ENCODE measurements around the gene CAMK2D. TPM values are rescaled to one million over a fixed set of nuclear protein-coding genes. Genes with fewer than 3 reads are reported as not detected.

CAMK2D gene
- total and polyA plus RNA-seq, 7 donors: 24.3 to 78.1 (median 54.0) TPM

GRCh38 chr4:113505044-113505443 lies 256.5 kb downstream of the CAMK2D start:
- peaks cover 0 to 15% (median 1%) of the 10 kb centered on the region in 4 donors for H3K36me3 ChIP-seq
- no peak overlapping the region for H3K27ac ChIP-seq
- intact Hi-C loops (cut with DNase I): no loop called here
- H3K27me3 ChIP-seq: no peaks in the 10 kb centered on the region
- 95 to 96% methylated on average over 5 of the region's 5 CpGs for WGBS, 2 donors
- H3K9me3 ChIP-seq: no peaks in the 10 kb centered on the region
- DNase-seq: no peak
- no peak overlapping the region for H3K4me3 ChIP-seq
- H3K4me1 ChIP-seq: peaks cover 0 to 3% (median under 1%) of the 10 kb centered on the region in 4 donors
- TF ChIP-seq POLR2A (IDR thresholded peaks at IDR 0.05) (no peak), CTCF (IDR thresholded peaks at IDR 0.05) (no peak), EP300 (IDR thresholded peaks at IDR 0.05) (no peak), POLR2AphosphoS5 (IDR thresholded peaks at IDR 0.05) (no peak)

DNA sequence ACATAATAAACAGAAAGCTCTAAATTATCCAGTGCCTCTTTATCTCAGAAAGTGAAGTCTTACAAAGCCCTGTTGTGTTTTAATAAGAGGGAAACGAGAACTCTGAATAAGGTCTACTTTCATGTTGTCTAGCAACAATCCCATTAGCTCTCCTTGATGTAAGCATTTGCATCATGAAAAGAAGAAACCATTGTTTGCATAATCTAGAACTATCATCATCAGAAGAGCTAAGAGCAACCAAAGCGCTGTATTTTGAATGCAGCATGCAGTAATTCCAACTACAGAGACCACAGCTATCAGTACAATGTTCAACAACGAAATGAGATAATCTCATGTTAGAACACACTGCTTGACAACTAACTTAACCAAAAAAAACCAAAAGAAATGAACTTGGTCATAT lies 257.1 kb downstream of the CAMK2D start:
- DNase-seq: no peak
- Histone ChIP-seq H3K27ac (no peak overlapping the region), H3K27me3 (no peaks in the 10 kb centered on the region), H3K4me3 (no peak overlapping the region), H3K9me3 (no peaks in the 10 kb centered on the region), H3K4me1 (peaks cover 0 to 7% (median 3%) of the 10 kb centered on the region in 4 donors), H3K36me3 (peaks cover 0 to 15% (median 1%) of the 10 kb centered on the region in 4 donors)
- intact Hi-C loops (cut with DNase I): no loop called here
- WGBS, 2 donors: 96 to 97% methylated on average over 3 of the region's 3 CpGs
- TF ChIP-seq POLR2AphosphoS5 (IDR thresholded peaks at IDR 0.05) (no peak), CTCF (IDR thresholded peaks at IDR 0.05) (no peak), POLR2A (IDR thresholded peaks at IDR 0.05) (no peak), EP300 (IDR thresholded peaks at IDR 0.05) (no peak)

- H3K4me3 ChIP-seq: no peak overlapping the region
- intact Hi-C loops (cut with DNase I): no loop called here
- H3K36me3 ChIP-seq: peaks cover 0 to 9% (median 1%) of the 10 kb centered on the region in 4 donors
- H3K27ac ChIP-seq: no peak overlapping the region
- DNase-seq: no peak
- TF ChIP-seq POLR2AphosphoS5 (IDR thresholded peaks at IDR 0.05): no peak
- TF ChIP-seq EP300 (IDR thresholded peaks at IDR 0.05): no peak
- no peak for TF ChIP-seq POLR2A (IDR thresholded peaks at IDR 0.05)
- no peak for TF ChIP-seq CTCF (IDR thresholded peaks at IDR 0.05)
- H3K9me3 ChIP-seq: no peaks in the 10 kb centered on the region
- H3K27me3 ChIP-seq: no peaks in the 10 kb centered on the region
- H3K4me1 ChIP-seq: peaks cover 0 to 14% (median 5%) of the 10 kb centered on the region in 4 donors
Observed at GRCh38 chr4:113503691-113504090, 257.8 kb downstream of the CAMK2D start.

GRCh38 chr4:113502906-113503305 lies 258.6 kb downstream of the CAMK2D start:
- H3K27ac ChIP-seq: no peak overlapping the region
- intact Hi-C loops (cut with DNase I): no loop called here
- TF ChIP-seq POLR2AphosphoS5 (IDR thresholded peaks at IDR 0.05) (no peak), CTCF (IDR thresholded peaks at IDR 0.05) (no peak)

GRCh38 chr4:113502476-113502875 lies 259.1 kb downstream of the CAMK2D start:
- 86 to 95% methylated on average over 1 of the region's 1 CpG for WGBS, 2 donors
- Histone ChIP-seq H3K4me1 (peaks cover 0 to 20% (median 8%) of the 10 kb centered on the region in 4 donors), H3K9me3 (no peaks in the 10 kb centered on the region), H3K36me3 (peaks cover 0 to 2% (median 0%) of the 10 kb centered on the region in 4 donors), H3K27ac (no peak overlapping the region), H3K4me3 (no peak overlapping the region), H3K27me3 (no peaks in the 10 kb centered on the region)
- intact Hi-C loops (cut with DNase I): no loop called here
- DNase-seq: no peak
- TF ChIP-seq POLR2A (IDR thresholded peaks at IDR 0.05) (no peak), CTCF (IDR thresholded peaks at IDR 0.05) (no peak), EP300 (IDR thresholded peaks at IDR 0.05) (no peak), POLR2AphosphoS5 (IDR thresholded peaks at IDR 0.05) (no peak)

More at GRCh38 chr4:113502906-113503305, 258.6 kb downstream of the CAMK2D start:
- H3K4me3 ChIP-seq: no peak overlapping the region
- H3K4me1 ChIP-seq: peaks cover 0 to 16% (median 5%) of the 10 kb centered on the region in 4 donors
- no peak for DNase-seq
- no peaks in the 10 kb centered on the region for H3K9me3 ChIP-seq
- 94 to 98% methylated on average over 3 of the region's 3 CpGs for WGBS, 2 donors
- peaks cover 0 to 4% (median 1%) of the 10 kb centered on the region in 4 donors for H3K36me3 ChIP-seq
- H3K27me3 ChIP-seq: no peaks in the 10 kb centered on the region

Data from sigmoid colon (tissue), 7 donors.